Measurements from ENCODE around the gene TUBB8.
"Not testable (repeated sequence)": the region's sequence is repeated elsewhere in the genome, so short reads cannot be mapped to it uniquely, and the experiment has no call there.

DNA sequence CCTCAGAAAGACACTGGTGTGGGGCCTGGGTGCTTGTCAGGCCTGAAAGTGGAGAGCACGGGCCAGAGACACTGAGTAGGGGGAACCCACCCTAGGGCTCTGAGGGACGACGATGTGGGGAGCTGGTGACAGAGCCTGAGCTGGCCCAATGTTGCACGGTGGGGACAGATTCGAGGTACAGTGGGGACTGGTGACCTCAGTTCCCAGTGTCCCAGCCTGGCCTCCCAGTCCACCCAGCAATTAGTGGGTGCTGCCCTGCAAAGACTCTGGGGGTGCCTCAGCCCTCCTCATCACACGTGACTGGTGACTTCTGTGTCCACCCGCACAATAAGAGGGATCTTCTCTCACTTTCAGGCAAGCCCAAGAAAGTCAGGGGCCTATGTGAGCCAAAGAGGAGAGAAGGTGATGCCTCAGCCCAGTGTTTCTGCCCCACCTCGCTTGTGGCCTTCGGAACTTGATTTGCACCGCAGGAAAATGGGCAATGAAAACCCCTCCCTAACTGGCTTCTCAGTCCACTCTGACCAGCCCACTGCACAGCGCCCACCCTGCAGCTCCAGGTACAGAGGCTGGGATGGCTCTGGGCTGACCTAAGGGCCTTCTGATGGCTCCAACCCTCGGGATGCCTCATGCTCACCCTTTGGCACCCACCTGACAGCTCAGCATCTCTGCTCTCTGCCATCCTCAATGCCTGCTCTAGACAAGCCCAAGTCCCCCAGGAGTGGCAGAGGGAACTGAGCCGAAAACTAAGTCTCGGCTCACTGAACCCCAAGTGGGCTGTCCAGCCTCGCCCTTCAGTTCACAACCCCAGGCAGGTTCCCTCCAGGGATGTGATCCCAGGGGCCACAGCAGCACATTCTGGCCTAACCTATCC lies 36.4 kb downstream of the TUBB8 start:
- TF ChIP-seq POLR2AphosphoS5 (IDR thresholded peaks at IDR 0.05; ENCODE audit: borderline replicate concordance, low read depth, low read length); EZH2 (IDR thresholded peaks at IDR 0.05): not testable (repeated sequence)
